ENCODE measurements around the gene INO80E.

The INO80E gene

GRCh38 chr16:29994600-29995323, 1.3 kb upstream of the INO80E start:
- Mint-ChIP-seq H3K4me3 (peak overlapping the region; percentile 98), H3K9me3 (no peaks in the 10 kb centered on the region), H3K36me3 (peaks cover 94% of the 10 kb centered on the region), H3K27ac (peak overlapping the region; percentile 99), H3K4me1 (peaks cover 43% of the 10 kb centered on the region)
- peak; percentile 52 for ATAC-seq
- DNase-seq (ENCODE audit: low spot score in 2 of 2), result peak; percentile 56 to 83

GRCh38 chr16:29995324-29995910, 624 bp upstream of the INO80E start, which contains the start of gene HIRIP3:
TSS of gene HIRIP3 (minus strand) at chr16:29995617. CDS start at chr16:29995605, 12 bp downstream.
- DNase-seq (ENCODE audit: low spot score in 2 of 2), result peak; percentile 85 to 93
- Mint-ChIP-seq H3K27ac (peak within 1 kb of the TSS; percentile 99), H3K9me3 (no peaks in the 10 kb centered on the region), H3K36me3 (peaks cover 94% of the 10 kb centered on the region), H3K4me1 (peaks cover 44% of the 10 kb centered on the region), H3K4me3 (peak within 1 kb of the TSS; percentile 98)
- ATAC-seq, result peak; percentile 74

- ATAC-seq (no peak), DNase-seq (ENCODE audit: low spot score in 2 of 2) (no peak)
- peak overlapping the region; percentile 98 for H3K4me3 Mint-ChIP-seq
- peaks cover 47% of the 10 kb centered on the region for H3K4me1 Mint-ChIP-seq
- no peaks in the 10 kb centered on the region for H3K9me3 Mint-ChIP-seq
- peaks cover 95% of the 10 kb centered on the region for H3K36me3 Mint-ChIP-seq
- H3K27ac Mint-ChIP-seq, result peak overlapping the region; percentile 99
Measured at GRCh38 chr16:29996766-29997250, 767 bp downstream of the INO80E start.

GRCh38 chr16:29999605-30000004, 3.6 kb downstream of the INO80E start:
- Mint-ChIP-seq H3K4me3 (no peak overlapping the region), H3K36me3 (peaks cover 86% of the 10 kb centered on the region), H3K9me3 (no peaks in the 10 kb centered on the region), H3K4me1 (peaks cover 53% of the 10 kb centered on the region), H3K27ac (peak overlapping the region; percentile 58)
- ATAC-seq (no peak), DNase-seq (ENCODE audit: low spot score in 2 of 2) (no peak)

GRCh38 chr16:30000735-30001631, 4.9 kb downstream of the INO80E start:
- Mint-ChIP-seq H3K36me3 (peaks cover 83% of the 10 kb centered on the region), H3K4me3 (no peak overlapping the region), H3K4me1 (peaks cover 42% of the 10 kb centered on the region), H3K9me3 (no peaks in the 10 kb centered on the region), H3K27ac (peak overlapping the region; percentile 56)
- ATAC-seq, result no peak
- DNase-seq (ENCODE audit: low spot score in 2 of 2), result no peak

- no peak overlapping the region for H3K4me3 Mint-ChIP-seq
- no peaks in the 10 kb centered on the region for H3K9me3 Mint-ChIP-seq
- ATAC-seq (no peak), DNase-seq (ENCODE audit: low spot score in 2 of 2) (no peak)
- peak overlapping the region; percentile 56 for H3K27ac Mint-ChIP-seq
- H3K36me3 Mint-ChIP-seq, result peaks cover 65% of the 10 kb centered on the region
- H3K4me1 Mint-ChIP-seq, result peaks cover 30% of the 10 kb centered on the region
Measured at GRCh38 chr16:30002614-30003346, 6.7 kb downstream of the INO80E start.

GRCh38 chr16:30003670-30004423, 7.8 kb downstream of the INO80E start:
- H3K27ac Mint-ChIP-seq, result peak overlapping the region; percentile 37
- DNase-seq (ENCODE audit: low spot score in 2 of 2), result no peak
- H3K36me3 Mint-ChIP-seq, result peaks cover 54% of the 10 kb centered on the region
- peaks cover 30% of the 10 kb centered on the region for H3K4me1 Mint-ChIP-seq
- no peak for ATAC-seq
- no peaks in the 10 kb centered on the region for H3K9me3 Mint-ChIP-seq
- H3K4me3 Mint-ChIP-seq, result no peak overlapping the region

- Mint-ChIP-seq H3K4me3 (no peak overlapping the region), H3K4me1 (peaks cover 28% of the 10 kb centered on the region), H3K36me3 (peaks cover 48% of the 10 kb centered on the region), H3K9me3 (no peaks in the 10 kb centered on the region), H3K27ac (peak overlapping the region; percentile 37)
- no peak for ATAC-seq
- DNase-seq (ENCODE audit: low spot score in 2 of 2), result no peak
Measured at GRCh38 chr16:30004424-30004776, 8.4 kb downstream of the INO80E start.

GRCh38 chr16:30004811-30005242, 8.8 kb downstream of the INO80E start:
- Mint-ChIP-seq H3K9me3 (no peaks in the 10 kb centered on the region), H3K4me3 (no peak overlapping the region), H3K27ac (no peak overlapping the region), H3K4me1 (peaks cover 26% of the 10 kb centered on the region), H3K36me3 (peaks cover 44% of the 10 kb centered on the region)
- ATAC-seq, result no peak
- no peak for DNase-seq (ENCODE audit: low spot score in 2 of 2)

- no peak overlapping the region for H3K27ac Mint-ChIP-seq
- no peaks in the 10 kb centered on the region for H3K9me3 Mint-ChIP-seq
- peaks cover 37% of the 10 kb centered on the region for H3K36me3 Mint-ChIP-seq
- H3K4me3 Mint-ChIP-seq, result no peak overlapping the region
- peak; percentile 57 for ATAC-seq
- H3K4me1 Mint-ChIP-seq, result peaks cover 32% of the 10 kb centered on the region
- no peak for DNase-seq (ENCODE audit: low spot score in 2 of 2)
Measured at GRCh38 chr16:30005341-30006094, 9.5 kb downstream of the INO80E start.

- Mint-ChIP-seq H3K4me3 (no peak overlapping the region), H3K4me1 (peaks cover 34% of the 10 kb centered on the region), H3K9me3 (no peaks in the 10 kb centered on the region), H3K27ac (peak overlapping the region; percentile 12), H3K36me3 (peaks cover 32% of the 10 kb centered on the region)
- ATAC-seq, result no peak
- DNase-seq (ENCODE audit: low spot score in 2 of 2), result no peak
Measured at GRCh38 chr16:30006095-30006473, 10.0 kb downstream of the INO80E start.

- DNase-seq (ENCODE audit: low spot score in 2 of 2) (no peak), ATAC-seq (no peak)
- no peak overlapping the region for H3K4me3 Mint-ChIP-seq
- peaks cover 29% of the 10 kb centered on the region for H3K36me3 Mint-ChIP-seq
- peaks cover 33% of the 10 kb centered on the region for H3K4me1 Mint-ChIP-seq
- H3K9me3 Mint-ChIP-seq, result no peaks in the 10 kb centered on the region
- peak overlapping the region; percentile 34 for H3K27ac Mint-ChIP-seq
Measured at GRCh38 chr16:30006659-30007377, 10.8 kb downstream of the INO80E start.

- Mint-ChIP-seq H3K9me3 (no peaks in the 10 kb centered on the region), H3K4me1 (peaks cover 31% of the 10 kb centered on the region), H3K27ac (peak overlapping the region; percentile 34), H3K36me3 (peaks cover 27% of the 10 kb centered on the region), H3K4me3 (no peak overlapping the region)
- ATAC-seq (no peak), DNase-seq (ENCODE audit: low spot score in 2 of 2) (no peak)
Measured at GRCh38 chr16:30007378-30007895, 11.4 kb downstream of the INO80E start.

Measured in stimulated activated effector memory CD8-positive, alpha-beta T cell treated with anti-CD3 and anti-CD28 coated beads, Interleukin-12 subunit alpha, Interleukin-12 subunit beta, amount 100 ng/mL, for 72 hours (primary cell).